ENCODE measurements around the gene SIKE1.
A peak's percentile ranks its signal among the peaks of the same experiment; 100 is the strongest.
"Not testable (repeated sequence)": the region's sequence is repeated elsewhere in the genome, so short reads cannot be mapped to it uniquely, and the experiment has no call there.

The SIKE1 gene

GRCh38 chr1:114755006-114755931 is 25.2 kb downstream of the SIKE1 start:
- TF ChIP-seq CTCF (IDR thresholded peaks at IDR 0.05; ENCODE audit: low read depth, low read length): no peak
- in situ Hi-C loops (cut with HindIII; ENCODE audit: low sequenced_read_pairs): no loop called here
- no peak for DNase-seq (ENCODE audit: low read depth, low spot score)
- H3K4me3 ChIP-seq (ENCODE audit: low read depth, low read length): peak overlapping the region; percentile 88

DNA sequence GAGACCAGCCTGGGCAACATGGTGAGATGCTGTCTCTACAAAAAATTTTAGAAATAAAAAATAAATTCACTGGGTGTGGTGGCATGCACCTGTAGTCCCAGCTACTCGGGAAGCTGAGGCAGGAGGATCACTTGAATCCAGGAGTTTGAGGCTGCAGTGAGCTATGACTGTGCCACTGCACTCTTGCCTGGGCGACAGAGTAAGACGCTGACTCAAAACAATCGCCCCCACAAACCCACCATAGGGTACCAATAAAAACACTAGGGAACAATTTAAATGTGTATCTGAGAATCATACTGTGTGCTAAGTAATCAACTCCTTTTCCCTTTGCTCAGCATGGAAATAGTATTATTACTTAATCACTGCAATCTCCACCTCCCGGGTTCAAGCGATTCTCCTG is 26.8 kb downstream of the SIKE1 start:
- DNase-seq (ENCODE audit: low read depth, low spot score); in situ Hi-C loops (cut with HindIII; ENCODE audit: low sequenced_read_pairs); H3K4me3 ChIP-seq (ENCODE audit: low read depth, low read length): not testable (repeated sequence)

GRCh38 chr1:114753143-114753542 is 27.3 kb downstream of the SIKE1 start:
- DNase-seq (ENCODE audit: low read depth, low spot score): no peak
- in situ Hi-C loops (cut with HindIII; ENCODE audit: low sequenced_read_pairs): no loop called here
- no peak overlapping the region for H3K4me3 ChIP-seq (ENCODE audit: low read depth, low read length)
- TF ChIP-seq CTCF (IDR thresholded peaks at IDR 0.05; ENCODE audit: low read depth, low read length): no peak

- DNase-seq (ENCODE audit: low read depth, low spot score): no peak
- H3K4me3 ChIP-seq (ENCODE audit: low read depth, low read length): no peak overlapping the region
- in situ Hi-C loops (cut with HindIII; ENCODE audit: low sequenced_read_pairs): no loop called here
Measured at GRCh38 chr1:114750780-114751179, 29.7 kb downstream of the SIKE1 start.

DNA sequence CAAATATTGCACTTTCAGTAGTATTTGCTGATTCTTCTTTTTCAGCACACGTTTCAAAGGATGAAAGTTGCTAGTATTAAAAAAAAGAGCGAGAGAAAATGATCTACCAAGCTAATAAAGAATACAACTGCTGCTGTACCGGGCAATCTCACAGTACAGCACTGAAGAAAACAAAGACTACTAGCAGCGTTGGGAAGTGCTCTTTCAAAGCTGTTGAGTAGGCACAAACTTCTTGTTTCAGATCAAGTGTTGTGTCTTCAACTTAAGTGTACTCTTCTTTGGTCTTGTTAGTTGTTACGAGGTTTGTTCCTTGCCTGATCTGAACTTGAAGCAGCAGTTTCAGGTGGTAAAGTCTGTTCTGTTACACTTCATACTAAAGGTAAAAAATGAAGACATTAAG is 30.6 kb downstream of the SIKE1 start:
- no peak for TF ChIP-seq CTCF (IDR thresholded peaks at IDR 0.05; ENCODE audit: low read depth, low read length)
- H3K4me3 ChIP-seq (ENCODE audit: low read depth, low read length): no peak overlapping the region
- in situ Hi-C loops (cut with HindIII; ENCODE audit: low sequenced_read_pairs): no loop called here
- no peak for DNase-seq (ENCODE audit: low read depth, low spot score)

More at GRCh38 chr1:114750780-114751179, 29.7 kb downstream of the SIKE1 start:
- TF ChIP-seq CTCF (IDR thresholded peaks at IDR 0.05; ENCODE audit: low read depth, low read length): no peak

GRCh38 chr1:114746450-114747121 is 33.9 kb downstream of the SIKE1 start:
- no peak overlapping the region for H3K4me3 ChIP-seq (ENCODE audit: low read depth, low read length)
- no peak for TF ChIP-seq CTCF (IDR thresholded peaks at IDR 0.05; ENCODE audit: low read depth, low read length)
- no peak for DNase-seq (ENCODE audit: low read depth, low spot score)
- in situ Hi-C loops (cut with HindIII; ENCODE audit: low sequenced_read_pairs): no loop called here

DNA sequence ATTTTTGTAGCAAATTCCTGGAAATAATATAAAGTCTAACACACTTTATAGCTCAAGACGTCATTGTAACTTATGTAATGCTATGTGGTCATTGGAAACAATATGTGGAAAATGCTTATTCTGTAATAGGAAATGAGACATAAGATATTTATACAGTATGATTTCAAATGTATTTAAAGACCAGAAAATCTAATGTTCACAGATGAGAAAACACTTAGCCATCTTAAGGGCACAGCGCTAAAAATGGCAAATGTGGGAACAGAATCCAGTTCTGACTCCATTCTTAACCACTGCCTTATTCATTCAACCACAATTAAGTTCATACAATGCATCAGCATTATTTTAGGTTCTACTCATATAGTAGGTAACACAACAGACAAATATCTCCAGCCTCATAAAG is 35.2 kb downstream of the SIKE1 start:
- in situ Hi-C loops (cut with HindIII; ENCODE audit: low sequenced_read_pairs): no loop called here
- no peak for TF ChIP-seq CTCF (IDR thresholded peaks at IDR 0.05; ENCODE audit: low read depth, low read length)
- no peak overlapping the region for H3K4me3 ChIP-seq (ENCODE audit: low read depth, low read length)
- peak; percentile 63 for DNase-seq (ENCODE audit: low read depth, low spot score)
